Transverse colon (tissue), 4 donors: ENCODE results near the gene MIP.

ENCODE experiments used
- CTCF ChIP-seq, 5 experiments: fragments of 200-600 bp in 3 of 5; fragments of 450-650 bp in 2 of 5; sonication (generic) in 3 of 5; IDR thresholded peaks; 1 replicate in 2 of 5; 2 replicates in 3 of 5; pipeline ENCODE4 v1.5.1; 2016 to 2017; ENCODE audit warnings: antibody characterized with exemption in 5 of 5, inconsistent platforms in 3 of 5, mild to moderate bottlenecking in 2 of 5, moderate library complexity in 1 of 5
- EP300 ChIP-seq: sonication (generic); formaldehyde crosslinking; IDR thresholded peaks from one replicate; pipeline ENCODE4 v1.6.1; 2017; ENCODE audit warnings: antibody characterized with exemption, low read depth
- POLR2A ChIP-seq: fragments of 450-650 bp; IDR thresholded peaks from one replicate; pipeline ENCODE4 v1.6.1; 2016; ENCODE audit warnings: antibody characterized with exemption, mild to moderate bottlenecking, moderate library complexity
- POLR2AphosphoS5 ChIP-seq, 3 donors: sonication (generic); formaldehyde crosslinking; IDR thresholded peaks; one replicate each; pipeline ENCODE4 v1.6.1; 2016; ENCODE audit warnings: antibody characterized with exemption in 3 of 3

- TF ChIP-seq EP300 (no peak), CTCF (IDR thresholded peaks at IDR 0.05) (no peak), POLR2A (no peak), POLR2AphosphoS5 (IDR thresholded peaks at IDR 0.05) (no peak)
Observed at GRCh38 chr12:56431850-56432249, 22.6 kb downstream of the MIP start.
